ENCODE measurements around the gene ZSCAN22.

DNA sequence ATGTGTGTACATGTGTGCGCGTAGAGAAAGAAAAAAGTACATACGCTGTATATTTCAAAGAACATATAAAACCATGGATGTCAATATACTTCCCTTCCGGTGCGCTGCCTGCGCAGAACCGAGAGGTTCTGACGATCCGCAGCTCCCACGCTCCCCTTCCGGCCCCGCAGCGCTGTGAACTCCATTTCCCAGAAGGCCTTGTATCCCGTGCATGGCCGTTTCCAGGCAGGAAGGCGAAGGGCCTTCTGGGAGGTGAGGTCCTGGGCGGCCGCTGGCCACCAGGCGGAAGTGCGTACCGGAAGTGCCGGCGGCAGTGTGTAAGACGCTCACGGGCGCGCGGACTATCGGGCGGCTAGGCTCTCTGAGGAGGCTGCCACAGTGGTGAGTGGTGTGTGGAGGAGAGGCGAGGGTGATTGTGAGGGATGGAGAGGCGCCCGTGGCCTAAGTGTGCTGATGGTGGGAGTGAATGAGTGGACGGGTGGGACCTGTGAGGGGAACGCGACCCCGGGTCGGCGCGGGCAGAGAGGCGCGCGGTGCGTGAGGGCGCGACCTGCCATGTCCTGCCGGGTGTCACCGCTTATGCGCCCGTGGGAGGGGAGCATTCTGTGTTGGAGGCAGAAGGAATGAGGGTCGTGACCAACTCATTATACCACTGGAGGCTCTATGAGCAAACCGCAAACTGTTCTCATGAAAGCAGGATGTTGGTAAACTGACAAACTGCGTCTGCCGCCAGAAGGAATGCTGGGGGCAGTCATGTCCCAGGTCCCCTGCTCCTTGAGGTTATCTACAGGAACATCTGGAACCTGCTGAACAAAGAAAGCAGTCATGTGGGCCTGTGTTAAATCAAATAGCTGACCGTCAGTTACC is 21.5 kb upstream of the ZSCAN22 start, which contains the start of gene ERVK3-1:
- TF ChIP-seq POLR2AphosphoS5 (IDR thresholded peaks at IDR 0.05) (peak; percentile 95 to 99 (median 98)), EP300 (IDR thresholded peaks at IDR 0.05) (no peak)
- TF ChIP-seq, protein P1, sequence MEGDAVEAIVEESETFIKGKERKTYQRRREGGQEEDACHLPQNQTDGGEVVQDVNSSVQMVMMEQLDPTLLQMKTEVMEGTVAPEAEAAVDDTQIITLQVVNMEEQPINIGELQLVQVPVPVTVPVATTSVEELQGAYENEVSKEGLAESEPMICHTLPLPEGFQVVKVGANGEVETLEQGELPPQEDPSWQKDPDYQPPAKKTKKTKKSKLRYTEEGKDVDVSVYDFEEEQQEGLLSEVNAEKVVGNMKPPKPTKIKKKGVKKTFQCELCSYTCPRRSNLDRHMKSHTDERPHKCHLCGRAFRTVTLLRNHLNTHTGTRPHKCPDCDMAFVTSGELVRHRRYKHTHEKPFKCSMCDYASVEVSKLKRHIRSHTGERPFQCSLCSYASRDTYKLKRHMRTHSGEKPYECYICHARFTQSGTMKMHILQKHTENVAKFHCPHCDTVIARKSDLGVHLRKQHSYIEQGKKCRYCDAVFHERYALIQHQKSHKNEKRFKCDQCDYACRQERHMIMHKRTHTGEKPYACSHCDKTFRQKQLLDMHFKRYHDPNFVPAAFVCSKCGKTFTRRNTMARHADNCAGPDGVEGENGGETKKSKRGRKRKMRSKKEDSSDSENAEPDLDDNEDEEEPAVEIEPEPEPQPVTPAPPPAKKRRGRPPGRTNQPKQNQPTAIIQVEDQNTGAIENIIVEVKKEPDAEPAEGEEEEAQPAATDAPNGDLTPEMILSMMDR (IDR thresholded peaks at IDR 0.05), result peak in 5 of 7 experiments; percentile 8 to 52 (median 23)
